ENCODE measurements around the gene PHF19. TPM values are rescaled to one million over a fixed set of nuclear protein-coding genes. Genes with fewer than 3 reads are reported as not detected.

PHF19 gene
- total and polyA plus RNA-seq, 10 of the 15 experiments (the other 5 are each of a cell fraction or from before 2014, with no cell fraction given), result 26.0 to 133 (median 87.7) TPM

- H3K4me1 ChIP-seq (ENCODE audit: control insufficient read depth, insufficient read depth, low read length), result peaks cover 6% of the 10 kb centered on the region; the same call in 1 of the 2 replicates
- FAIRE-seq (peak; percentile 98), ATAC-seq (peak; percentile 97), DNase-seq (ENCODE audit: low read depth, low spot score) (peak; percentile 86)
- in situ Hi-C loops (cut with MboI), result no loop called here
- H3K4me3 ChIP-seq, result peak within 1 kb of the TSS; percentile 89
- no peaks in the 10 kb centered on the region for H3K27me3 ChIP-seq (replicated peaks in 1 of 2; ENCODE audit: control insufficient read depth in 2 of 2, insufficient read depth in 2 of 2, low read length in 1 of 2)
- ChIA-PET SMC1A (ENCODE audit: uncharacterized antibody, unreplicated experiment) (no interaction called here), CTCF (no interaction called here), POLR2A (interaction anchor here (0.5 to 1.2 kb wide), 4 partner anchors 49 to 435 kb away, joined by 3 to 6 read pairs (median 4); partner anchors contain the start of gene TRAF1), RAD21 (ENCODE audit: unreplicated experiment) (interaction anchor here (1.0 to 1.1 kb wide), 2 partner anchors 10 to 92 kb away, joined by 3 to 5 read pairs; no protein-coding TSS in a partner anchor)
- H3K36me3 ChIP-seq (ENCODE audit: control insufficient read depth in 2 of 2, insufficient read depth in 2 of 2, low read length in 1 of 2), result peaks cover 0 to 4% of the 10 kb centered on the region in 2 experiments; a peak in 2 of 4 replicates
- WGBS (ENCODE audit: insufficient coverage, insufficient replicate concordance, low lambda C conversion rate, missing lambda C conversion rate), result 4% methylated on average over 62 of the region's 62 CpGs
- peaks cover 45% of the 10 kb centered on the region for H3K79me2 ChIP-seq (ENCODE audit: control insufficient read depth, insufficient read depth, low read length)
- peak within 1 kb of the TSS; percentile 98 for H3K9ac ChIP-seq (ENCODE audit: control insufficient read depth, insufficient read depth, low read length)
- H3K27ac ChIP-seq (ENCODE audit: control insufficient read depth, insufficient read depth), result peak within 1 kb of the TSS; percentile 94
- no TSS peak for BruUV-seq (replicated peaks)
- H3K9me3 ChIP-seq (replicated peaks; ENCODE audit: control insufficient read depth, insufficient read depth, low read length), result no peaks in the 10 kb centered on the region
- no peaks in the 10 kb centered on the region for H4K20me1 ChIP-seq (ENCODE audit: control insufficient read depth, insufficient read depth)
- intact Hi-C loops (cut with micrococcal nuclease; ENCODE audit: unreplicated experiment), result loop anchor here (2.0 kb wide), 1 partner anchor 26 kb away; no protein-coding TSS in a partner anchor
- peak within 1 kb of the TSS; percentile 91 for H3K4me2 ChIP-seq (ENCODE audit: control insufficient read depth, insufficient read depth)
- H2AFZ ChIP-seq (ENCODE audit: control insufficient read depth, low read depth, low read length), result peak within 1 kb of the TSS; percentile 91
- TF ChIP-seq TCF12 (IDR thresholded peaks at IDR 0.05; ENCODE audit: low read depth, low read length), result peak; percentile 33; the same call in 1 of the 2 replicates
- 0 out of 2 replicates have a peak, but pooled peaks have one; percentile 26 for TF ChIP-seq LARP7 (IDR thresholded peaks at IDR 0.05)
- no peak for TF ChIP-seq FOS (IDR thresholded peaks at IDR 0.05; ENCODE audit: borderline replicate concordance, extremely low read depth, insufficient read length)
- TF ChIP-seq SREBF2 (IDR thresholded peaks at IDR 0.05; ENCODE audit: low read length), result no peak
- TF ChIP-seq ATF7 (IDR thresholded peaks at IDR 0.05; ENCODE audit: low read depth), result peak; percentile 76
- TF ChIP-seq POLR2AphosphoS2 (IDR thresholded peaks at IDR 0.05; ENCODE audit: low read depth, low read length), result peak; percentile 71; the same call in 1 of the 2 replicates
- TF ChIP-seq MTA3 (IDR thresholded peaks at IDR 0.05; ENCODE audit: borderline replicate concordance, low read length), result no peak
- peak; percentile 83 for TF ChIP-seq HDAC6 (IDR thresholded peaks at IDR 0.05; ENCODE audit: unreplicated experiment)
- TF ChIP-seq MEF2A (IDR thresholded peaks at IDR 0.05; ENCODE audit: insufficient read depth, low read depth, low read length), result no peak
- peak; percentile 100 for TF ChIP-seq CHD2 (IDR thresholded peaks at IDR 0.05; ENCODE audit: borderline replicate concordance, low read depth, low read length)
- TF ChIP-seq IRF5 (IDR thresholded peaks at IDR 0.05; ENCODE audit: borderline replicate concordance), result peak; percentile 90
- TF ChIP-seq SKIL (IDR thresholded peaks at IDR 0.05; ENCODE audit: low read depth, poor library complexity, severe bottlenecking), result no peak
- no peak for TF ChIP-seq SP1 (IDR thresholded peaks at IDR 0.05; ENCODE audit: low read depth, low read length)
- TF ChIP-seq, protein P1, sequence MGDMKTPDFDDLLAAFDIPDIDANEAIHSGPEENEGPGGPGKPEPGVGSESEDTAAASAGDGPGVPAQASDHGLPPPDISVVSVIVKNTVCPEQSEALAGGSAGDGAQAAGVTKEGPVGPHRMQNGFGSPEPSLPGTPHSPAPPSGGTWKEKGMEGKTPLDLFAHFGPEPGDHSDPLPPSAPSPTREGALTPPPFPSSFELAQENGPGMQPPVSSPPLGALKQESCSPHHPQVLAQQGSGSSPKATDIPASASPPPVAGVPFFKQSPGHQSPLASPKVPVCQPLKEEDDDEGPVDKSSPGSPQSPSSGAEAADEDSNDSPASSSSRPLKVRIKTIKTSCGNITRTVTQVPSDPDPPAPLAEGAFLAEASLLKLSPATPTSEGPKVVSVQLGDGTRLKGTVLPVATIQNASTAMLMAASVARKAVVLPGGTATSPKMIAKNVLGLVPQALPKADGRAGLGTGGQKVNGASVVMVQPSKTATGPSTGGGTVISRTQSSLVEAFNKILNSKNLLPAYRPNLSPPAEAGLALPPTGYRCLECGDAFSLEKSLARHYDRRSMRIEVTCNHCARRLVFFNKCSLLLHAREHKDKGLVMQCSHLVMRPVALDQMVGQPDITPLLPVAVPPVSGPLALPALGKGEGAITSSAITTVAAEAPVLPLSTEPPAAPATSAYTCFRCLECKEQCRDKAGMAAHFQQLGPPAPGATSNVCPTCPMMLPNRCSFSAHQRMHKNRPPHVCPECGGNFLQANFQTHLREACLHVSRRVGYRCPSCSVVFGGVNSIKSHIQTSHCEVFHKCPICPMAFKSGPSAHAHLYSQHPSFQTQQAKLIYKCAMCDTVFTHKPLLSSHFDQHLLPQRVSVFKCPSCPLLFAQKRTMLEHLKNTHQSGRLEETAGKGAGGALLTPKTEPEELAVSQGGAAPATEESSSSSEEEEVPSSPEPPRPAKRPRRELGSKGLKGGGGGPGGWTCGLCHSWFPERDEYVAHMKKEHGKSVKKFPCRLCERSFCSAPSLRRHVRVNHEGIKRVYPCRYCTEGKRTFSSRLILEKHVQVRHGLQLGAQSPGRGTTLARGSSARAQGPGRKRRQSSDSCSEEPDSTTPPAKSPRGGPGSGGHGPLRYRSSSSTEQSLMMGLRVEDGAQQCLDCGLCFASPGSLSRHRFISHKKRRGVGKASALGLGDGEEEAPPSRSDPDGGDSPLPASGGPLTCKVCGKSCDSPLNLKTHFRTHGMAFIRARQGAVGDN (IDR thresholded peaks at IDR 0.05), result no peak; the same call in 1 of the 2 replicates
- 0 out of 4 replicates have a peak, but pooled peaks of 1 of the 2 experiments have one; percentile 43 for TF ChIP-seq IKZF2 (IDR thresholded peaks at IDR 0.05)
Observed at GRCh38 chr9:120842685-120843485, 34.1 kb downstream of the PHF19 start, which contains the start of gene PSMD5. Gene PSMD5 (minus strand): TSS chr9:120842922. CDS start chr9:120842909, 13 bp downstream.

Data from GM12878 (cell line).